IMR-90 (cell line): ENCODE results near the gene DERA. TPM values are rescaled to one million over a fixed set of nuclear protein-coding genes. Genes with fewer than 3 reads are reported as not detected.

Source experiments
- ATAC-seq: fragments of 200-7000 bp; cut with Tn5 transposase; 2 replicates; pipeline ENCODE4 v1.9.1; 2020; ENCODE audit warnings: low read depth, mild to moderate bottlenecking, moderate library complexity
- BruUV-seq: library from RNA; stranded (reverse); fragments of 400-500 nt; replicated peaks from 2 replicates; lab custom pipeline; 2021; lab: Mats Ljungman, UMichigan
- CTCF ChIA-PET: fragments of 300-600 bp; formaldehyde crosslinking; extraction: SDS; loops from one replicate; lab custom pipeline; 2021; ENCODE audit warnings: antibody characterized with exemption; lab: Yijun Ruan, JAX
- POLR2A ChIA-PET: fragments of 300-600 bp; sonication (Branson Sonifier 250); formaldehyde crosslinking; loops from one replicate; lab custom pipeline; 2022; ENCODE audit warnings: antibody characterized with exemption; ENCODE audit not compliant: unreplicated experiment; lab: Charles Lee
- DNase-seq: peaks from one replicate; pipeline ENCODE4 v3.0.0; 2013
- H2AFZ ChIP-seq: replicated peaks from 2 replicates; pipeline ENCODE3; 2013; ENCODE audit warnings: low read length, mild to moderate bottlenecking; ENCODE audit not compliant: poor library complexity
- H2AK5ac ChIP-seq: 2 replicates; pipeline ENCODE4 v1.6.1; 2013; ENCODE audit warnings: low read depth, low read length, inconsistent platforms
- H2AK9ac ChIP-seq: replicated peaks from 2 replicates; pipeline ENCODE3; 2013; ENCODE audit warnings: mild to moderate bottlenecking, low read depth, low read length, moderate library complexity; ENCODE audit not compliant: poor library complexity
- H2BK120ac ChIP-seq: 2 replicates; pipeline ENCODE4 v1.6.1; 2013; ENCODE audit warnings: low read depth, low read length, inconsistent platforms
- H2BK15ac ChIP-seq: 3 replicates; pipeline ENCODE4 v1.6.1; 2013; ENCODE audit warnings: low read depth, low read length, inconsistent platforms
- H2BK20ac ChIP-seq: 2 replicates; pipeline ENCODE4 v1.6.1; 2013; ENCODE audit warnings: low read depth, mild to moderate bottlenecking, inconsistent platforms, low read length, moderate library complexity
- H2BK5ac ChIP-seq: 2 replicates; pipeline ENCODE4 v1.6.1; 2013; ENCODE audit warnings: mild to moderate bottlenecking, low read depth, low read length, inconsistent platforms; ENCODE audit not compliant: poor library complexity, severe bottlenecking
- H3K14ac ChIP-seq: replicated peaks from 2 replicates; pipeline ENCODE4 v1.6.1; 2013; ENCODE audit warnings: low read depth, low read length, inconsistent platforms
- H3K18ac ChIP-seq: 2 replicates; pipeline ENCODE4 v1.6.1; 2013; ENCODE audit warnings: low read depth, low read length, control low read depth
- H3K23ac ChIP-seq: 2 replicates; pipeline ENCODE4 v1.6.1; 2013; ENCODE audit warnings: low read depth, low read length, inconsistent platforms
- H3K27ac ChIP-seq: 2 replicates; pipeline ENCODE4 v1.5.1; 2013; ENCODE audit warnings: mild to moderate bottlenecking, control low read depth, low read length; ENCODE audit not compliant: insufficient read depth
- H3K27me3 ChIP-seq: 2 replicates; pipeline ENCODE4 v1.6.1; 2013; ENCODE audit warnings: low read length; ENCODE audit not compliant: control insufficient read depth, insufficient read depth
- H3K36me3 ChIP-seq: 2 replicates; pipeline ENCODE4 v1.6.1; 2013; ENCODE audit warnings: low read length, mixed read lengths; ENCODE audit not compliant: control insufficient read depth, insufficient read depth
- H3K4ac ChIP-seq: 2 replicates; pipeline ENCODE4 v1.6.1; 2013; ENCODE audit warnings: low read depth, low read length, inconsistent platforms
- H3K4me1 ChIP-seq: 2 replicates; pipeline ENCODE4 v1.6.1; 2013; ENCODE audit warnings: low read length, mixed read lengths; ENCODE audit not compliant: control insufficient read depth, insufficient read depth
- H3K4me2 ChIP-seq: 2 replicates; pipeline ENCODE4 v1.6.1; 2013; ENCODE audit warnings: low read depth, mild to moderate bottlenecking, control low read depth, low read length, moderate library complexity
- H3K4me3 ChIP-seq: 2 replicates; pipeline ENCODE4 v1.5.1; 2013; ENCODE audit warnings: low read depth, mild to moderate bottlenecking, control low read depth, low read length, moderate library complexity; ENCODE audit not compliant: insufficient read depth
- H3K56ac ChIP-seq: 2 replicates; pipeline ENCODE4 v1.6.1; 2013; ENCODE audit warnings: low read length, inconsistent platforms; ENCODE audit not compliant: insufficient read depth; ENCODE audit errors: extremely low read depth
- H3K79me1 ChIP-seq, 2 experiments: 2 replicates each; pipeline ENCODE4 v1.6.1; 2013; ENCODE audit warnings: low read length in 2 of 2, inconsistent platforms in 1 of 2, low read depth in 1 of 2
- H3K9ac ChIP-seq: 2 replicates; pipeline ENCODE4 v1.6.1; 2013; ENCODE audit warnings: low read depth, low read length, control low read depth
- H3K9me1 ChIP-seq: 2 replicates; pipeline ENCODE4 v1.6.1; 2013; ENCODE audit warnings: low read length, inconsistent platforms; ENCODE audit not compliant: insufficient read depth
- H3K9me3 ChIP-seq: 2 replicates; pipeline ENCODE4 v1.6.1; 2013; ENCODE audit warnings: low read length; ENCODE audit not compliant: control insufficient read depth, insufficient read depth
- H4K20me1 ChIP-seq: 2 replicates; pipeline ENCODE4 v1.6.1; 2013; ENCODE audit warnings: low read length, inconsistent platforms; ENCODE audit not compliant: insufficient read depth
- H4K5ac ChIP-seq: 2 replicates; pipeline ENCODE4 v1.6.1; 2013; ENCODE audit warnings: mild to moderate bottlenecking, low read depth, low read length, control low read depth
- H4K8ac ChIP-seq, 2 experiments: 2 replicates each; pipeline ENCODE4 v1.6.1; 2013; ENCODE audit warnings: low read depth in 2 of 2, low read length in 2 of 2, control low read depth in 1 of 2, inconsistent platforms in 1 of 2
- H4K91ac ChIP-seq: 2 replicates; pipeline ENCODE4 v1.6.1; 2013; ENCODE audit warnings: low read depth, low read length, inconsistent platforms; ENCODE audit not compliant: insufficient read depth
- BHLHE40 ChIP-seq: fragments of 150-350 bp; IDR thresholded peaks from 2 replicates; pipeline ENCODE4 v1.6.1; 2016; ENCODE audit warnings: mild to moderate bottlenecking, low read depth, low read length
- CEBPB ChIP-seq: IDR thresholded peaks from 2 replicates; pipeline ENCODE4 v1.6.1; 2012; ENCODE audit warnings: low read depth, low read length, improper control_type of control experiment
- MAZ ChIP-seq: IDR thresholded peaks from 2 replicates; pipeline ENCODE4 v1.6.1; 2012; ENCODE audit warnings: low read depth, mild to moderate bottlenecking, low read length, improper control_type of control experiment, moderate library complexity, borderline replicate concordance
- POLR2A ChIP-seq: IDR thresholded peaks from 2 replicates; pipeline ENCODE4 v1.6.1; 2012; ENCODE audit warnings: mild to moderate bottlenecking, low read depth, low read length
- RAD21 ChIP-seq: IDR thresholded peaks from 2 replicates; pipeline ENCODE4 v1.6.1; 2012; ENCODE audit warnings: low read length, improper control_type of control experiment
- USF2 ChIP-seq: fragments of 150-350 bp; IDR thresholded peaks from 2 replicates; pipeline ENCODE4 v1.6.1; 2017; ENCODE audit warnings: mild to moderate bottlenecking, antibody characterized with exemption, low read length, low read depth
- WGBS, 2 experiments: methylation state at CpG; one replicate each; pipeline versions ENCODE4 v1.1.5 to v1.1.7; 2013; ENCODE audit warnings: missing lambda C conversion rate in 2 of 2; ENCODE audit not compliant: insufficient read length in 1 of 2; ENCODE audit errors: extremely low coverage in 2 of 2; 5-methylcytosine and 5-hydroxymethylcytosine counted together
- dilution Hi-C: fragments of 300-500 bp; cut with HindIII; formaldehyde crosslinking; loops from one replicate; pipeline ENCODE4 v1.14.3; 2018; ENCODE audit warnings: low sequenced_read_pairs; ENCODE audit not compliant: unreplicated experiment
- in situ Hi-C: fragments of 300-500 bp; cut with MboI; formaldehyde crosslinking; loops from 3 replicates; pipeline ENCODE4 v1.14.3; 2019; ENCODE audit warnings: low sequenced_read_pairs, inconsistent platforms, mixed read lengths
- intact Hi-C: fragments of 100-400 bp; cut with micrococcal nuclease; formaldehyde crosslinking; loops from 2 replicates; pipeline ENCODE4 v1.10.0; 2022
- polyA plus RNA-seq, 3 experiments: library from polyadenylated mRNA; depleted of rRNA; stranded (reverse); fragments of >200 nt; gene quantifications; 2 replicates each; pipeline ENCODE4 v1.2.3, GENCODE V29; 2012; ENCODE audit warnings: low replicate concordance in 1 of 3
- total RNA-seq: library from RNA; depleted of rRNA; stranded (reverse); fragments of >200 nt; gene quantifications from 2 replicates; pipeline ENCODE4 v1.2.3, GENCODE V29; 2012

The DERA gene
- total and polyA plus RNA-seq, 2 of the 4 experiments (the other 2 are of a cell fraction) = 28.1 to 58.6 TPM

DNA sequence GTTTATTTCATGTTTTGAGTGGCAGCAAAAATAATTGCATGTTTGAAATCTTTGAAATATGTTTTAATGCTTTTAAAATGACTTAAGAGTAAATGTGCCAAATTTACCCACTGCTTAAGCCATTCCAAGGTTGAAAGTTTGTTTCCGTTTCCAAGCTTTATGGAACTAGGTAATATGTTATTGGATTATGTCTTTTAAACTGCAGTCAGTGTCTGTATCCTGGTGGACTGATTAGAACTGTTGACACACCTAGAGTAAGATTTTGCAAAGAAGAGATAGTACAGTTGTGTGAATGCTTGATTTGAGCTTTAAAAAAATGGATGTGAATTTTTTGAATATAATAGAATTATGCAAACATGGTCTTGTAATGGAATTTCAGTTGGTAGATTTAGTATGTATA, 135.1 kb downstream of the DERA start:
- CTCF ChIA-PET = no interaction called here
- dilution Hi-C loops = no loop called here
- H3K9ac ChIP-seq = no peak overlapping the region

More for the DNA sequence above, 135.1 kb downstream of the DERA start:
- Histone ChIP-seq H2BK20ac (no peak overlapping the region), H3K14ac (no peak overlapping the region), H3K9me1 (no peaks in the 10 kb centered on the region), H4K8ac (no peak overlapping the region), H3K18ac (no peak overlapping the region), H3K4me2 (no peak overlapping the region), H2AK5ac (no peak overlapping the region), H2BK120ac (no peak overlapping the region), H3K9me3 (0 out of 2 replicates have a peak, but pooled peaks cover 2% of the 10 kb centered on the region), H3K27me3 (no peaks in the 10 kb centered on the region), H4K91ac (no peak overlapping the region), H3K4me3 (no peak overlapping the region), H3K56ac (no peak overlapping the region), H4K20me1 (no peaks in the 10 kb centered on the region), H4K5ac (no peak overlapping the region), H3K36me3 (no peaks in the 10 kb centered on the region), H3K4ac (no peak overlapping the region), H2BK15ac (no peak overlapping the region), H2AFZ (no peak overlapping the region), H3K79me1 (no peaks in the 10 kb centered on the region), H2AK9ac (no peak overlapping the region), H3K4me1 (no peaks in the 10 kb centered on the region), H3K27ac (no peak overlapping the region), H3K23ac (no peak overlapping the region), H2BK5ac (no peak overlapping the region)
- BruUV-seq = no TSS peak
- in situ Hi-C loops (no loop called here), intact Hi-C loops (no loop called here)
- ATAC-seq (no peak), DNase-seq (no peak)
- POLR2A ChIA-PET = no interaction called here
- TF ChIP-seq CEBPB (no peak), MAZ (no peak), USF2 (no peak), POLR2A (no peak), BHLHE40 (no peak), RAD21 (no peak)
- no CpG with 5 or more reads among the region's 1 CpG for WGBS, 2 experiments
